ENCODE data around the gene SUSD6. TPM values are rescaled to one million over a fixed set of nuclear protein-coding genes. Genes with fewer than 3 reads are reported as not detected.
A peak's percentile ranks its signal among the peaks of the same experiment; 100 is the strongest.
"Not testable (repeated sequence)": the region's sequence is repeated elsewhere in the genome, so short reads cannot be mapped to it uniquely, and the experiment has no call there.

The SUSD6 gene
- total RNA-seq, 2 experiments from 2014 or later, result 63.4 to 65.2 TPM

DNA sequence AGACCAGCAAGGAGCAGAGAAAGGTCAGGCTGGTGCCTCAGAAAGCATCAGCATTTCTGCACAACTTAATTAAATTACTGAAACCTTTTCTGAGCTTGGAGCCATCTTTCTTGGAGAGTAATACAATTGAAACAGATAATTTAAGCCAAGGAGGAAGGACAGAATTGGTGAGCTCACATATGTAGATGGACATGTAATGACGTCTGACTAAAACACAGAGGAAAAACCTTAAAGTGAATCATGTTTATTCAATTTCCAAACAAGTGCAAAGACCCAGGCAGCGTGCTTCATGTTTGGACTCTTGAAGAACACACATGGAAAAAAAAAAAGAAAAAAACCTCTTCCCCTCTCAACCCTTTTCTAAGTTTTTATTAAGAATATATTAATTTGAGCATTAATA is 19.0 kb downstream of the SUSD6 start:
- H3K36me3 Mint-ChIP-seq (ENCODE audit: low read depth), result peaks cover 21% of the 10 kb centered on the region
- H3K4me1 Mint-ChIP-seq, result peaks cover 98% of the 10 kb centered on the region
- H3K9me3 Mint-ChIP-seq, result no peaks in the 10 kb centered on the region
- ChIA-PET CTCF (interaction anchor here (0.8 to 2.9 kb wide), 9 partner anchors 9 to 97 kb away, joined by 3 to 8 read pairs (median 4); no protein-coding TSS in a partner anchor), POLR2A (interaction anchor here (0.6 to 10.1 kb wide), 11 partner anchors 8 to 1361 kb away, joined by 3 to 118 read pairs (median 4); partner anchors contain the start of gene SUSD6)
- DNase-seq, result no peak
- H3K27ac Mint-ChIP-seq, result peak overlapping the region; percentile 67
- H3K4me3 Mint-ChIP-seq, result no peak overlapping the region
- no peaks in the 10 kb centered on the region for H3K27me3 Mint-ChIP-seq

DNA sequence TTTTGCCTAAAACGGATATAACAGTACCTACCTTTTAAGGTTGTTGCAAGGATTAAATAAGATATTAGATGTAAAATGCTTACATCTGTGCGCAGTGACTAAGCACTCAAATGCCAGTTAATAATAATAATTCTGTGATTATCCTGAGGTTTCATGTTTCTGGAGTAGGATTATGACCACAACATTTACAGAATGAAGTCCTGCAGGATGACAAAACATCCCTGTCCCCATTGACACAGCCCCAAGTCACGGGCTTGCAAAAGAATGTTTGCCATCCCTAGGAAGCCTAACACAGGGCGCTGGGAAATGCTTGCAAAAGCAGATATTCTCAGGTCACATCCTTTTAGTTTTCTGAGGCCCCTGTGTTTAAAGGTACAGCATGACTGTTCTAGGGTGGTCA is 20.1 kb downstream of the SUSD6 start:
- no peaks in the 10 kb centered on the region for H3K9me3 Mint-ChIP-seq
- peak overlapping the region; percentile 12 for H3K27ac Mint-ChIP-seq
- peaks cover 98% of the 10 kb centered on the region for H3K4me1 Mint-ChIP-seq
- no peaks in the 10 kb centered on the region for H3K27me3 Mint-ChIP-seq
- H3K36me3 Mint-ChIP-seq (ENCODE audit: low read depth), result peaks cover 22% of the 10 kb centered on the region
- H3K4me3 Mint-ChIP-seq, result no peak overlapping the region
- POLR2A ChIA-PET, result interaction anchor here (1.8 to 10.1 kb wide), 4 partner anchors 17 to 30 kb away, joined by 4 to 118 read pairs (median 5); partner anchors contain the start of gene SUSD6
- CTCF ChIA-PET, result interaction anchor here (1.0 to 2.9 kb wide), 3 partner anchors 15 to 78 kb away, joined by 3 to 8 read pairs (median 4); no protein-coding TSS in a partner anchor
- no peak for DNase-seq

DNA sequence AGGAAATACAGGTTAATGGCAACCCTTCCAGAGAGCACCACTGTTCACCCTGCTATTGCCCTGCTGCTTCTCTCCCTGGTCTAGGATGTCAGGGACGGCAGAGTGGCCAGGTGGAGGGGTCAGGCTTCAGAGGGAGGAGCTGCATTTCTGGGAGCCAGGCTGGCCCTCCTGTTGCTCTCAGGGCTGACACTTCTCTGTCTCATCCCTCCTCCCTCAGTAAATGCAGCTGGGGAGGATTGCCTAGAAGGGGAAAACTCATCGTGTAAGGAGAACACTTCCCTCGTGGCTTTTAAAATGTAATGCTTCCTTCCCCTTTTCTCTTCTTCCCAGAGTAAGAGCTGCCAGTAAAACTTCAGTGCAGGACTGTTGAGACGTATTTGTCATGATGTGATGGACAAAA is 20.8 kb downstream of the SUSD6 start:
- ChIA-PET CTCF (interaction anchor here (2.9 kb wide), 1 partner anchor 77 kb away, joined by 8 read pairs; no protein-coding TSS in a partner anchor), POLR2A (interaction anchor here (2.2 to 10.1 kb wide), 2 partner anchors 19 to 27 kb away, joined by 5 to 118 read pairs; partner anchors contain the start of gene SUSD6)
- DNase-seq, result no peak
- Mint-ChIP-seq H3K36me3 (ENCODE audit: low read depth) (peaks cover 24% of the 10 kb centered on the region), H3K4me3 (no peak overlapping the region), H3K27me3 (no peaks in the 10 kb centered on the region), H3K27ac (no peak overlapping the region), H3K9me3 (no peaks in the 10 kb centered on the region), H3K4me1 (peaks cover 98% of the 10 kb centered on the region)

DNA sequence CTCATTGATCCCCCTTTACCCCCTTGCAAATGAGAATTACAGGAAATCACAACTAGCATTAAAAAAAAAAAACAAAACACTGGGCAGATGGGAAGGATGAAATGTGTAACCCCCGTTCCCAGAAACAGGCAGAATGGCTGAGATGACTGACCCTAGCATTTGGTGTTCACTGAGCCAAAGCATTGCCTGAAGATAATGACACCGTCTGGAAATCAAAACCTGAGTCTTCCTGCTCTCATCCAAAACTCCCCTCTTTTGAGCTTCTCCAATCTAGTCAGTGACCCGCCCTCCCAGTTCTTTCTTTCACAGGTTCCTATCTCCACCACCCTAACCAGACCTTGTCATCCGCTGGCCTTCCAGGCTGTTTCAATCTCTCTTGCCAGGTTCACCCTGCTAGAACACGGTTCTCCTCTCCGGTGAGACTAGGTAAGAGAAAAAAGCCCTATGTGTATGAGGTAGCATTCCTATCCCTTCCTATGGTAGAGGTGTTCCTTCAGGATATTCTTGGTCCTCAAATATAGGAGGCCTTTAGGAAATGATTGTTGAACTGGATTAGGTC is 21.3 kb downstream of the SUSD6 start:
- Mint-ChIP-seq H3K27me3 (no peaks in the 10 kb centered on the region), H3K9me3 (no peaks in the 10 kb centered on the region), H3K27ac (no peak overlapping the region), H3K4me3 (no peak overlapping the region), H3K36me3 (ENCODE audit: low read depth) (peaks cover 24% of the 10 kb centered on the region), H3K4me1 (peaks cover 100% of the 10 kb centered on the region)
- ChIA-PET CTCF (interaction anchor here (2.9 kb wide), 1 partner anchor 77 kb away, joined by 8 read pairs; no protein-coding TSS in a partner anchor), POLR2A (interaction anchor here (2.2 to 10.1 kb wide), 2 partner anchors 20 to 27 kb away, joined by 5 to 118 read pairs; partner anchors contain the start of gene SUSD6)
- no peak for DNase-seq

DNA sequence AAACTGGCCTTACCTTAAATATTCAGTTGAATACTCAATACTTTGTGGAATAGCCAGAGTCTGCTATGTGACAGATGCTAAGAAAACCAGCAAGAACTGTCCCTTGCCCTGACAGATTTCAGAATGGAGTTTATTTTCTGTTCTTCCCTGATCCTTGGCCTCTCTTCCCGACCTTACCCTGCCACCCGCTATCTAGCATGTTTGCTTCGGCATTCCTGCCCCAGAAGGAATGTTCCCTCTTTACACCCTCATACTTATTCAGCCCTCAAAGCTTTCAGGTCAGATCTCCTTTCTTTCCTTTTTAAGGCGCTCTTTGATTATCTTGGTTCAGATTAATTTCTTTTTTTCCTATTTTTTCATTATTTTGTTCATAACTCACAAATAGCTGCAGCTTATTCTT is 21.8 kb downstream of the SUSD6 start:
- POLR2A ChIA-PET, result no interaction called here
- no peak overlapping the region for H3K4me3 Mint-ChIP-seq

DNA sequence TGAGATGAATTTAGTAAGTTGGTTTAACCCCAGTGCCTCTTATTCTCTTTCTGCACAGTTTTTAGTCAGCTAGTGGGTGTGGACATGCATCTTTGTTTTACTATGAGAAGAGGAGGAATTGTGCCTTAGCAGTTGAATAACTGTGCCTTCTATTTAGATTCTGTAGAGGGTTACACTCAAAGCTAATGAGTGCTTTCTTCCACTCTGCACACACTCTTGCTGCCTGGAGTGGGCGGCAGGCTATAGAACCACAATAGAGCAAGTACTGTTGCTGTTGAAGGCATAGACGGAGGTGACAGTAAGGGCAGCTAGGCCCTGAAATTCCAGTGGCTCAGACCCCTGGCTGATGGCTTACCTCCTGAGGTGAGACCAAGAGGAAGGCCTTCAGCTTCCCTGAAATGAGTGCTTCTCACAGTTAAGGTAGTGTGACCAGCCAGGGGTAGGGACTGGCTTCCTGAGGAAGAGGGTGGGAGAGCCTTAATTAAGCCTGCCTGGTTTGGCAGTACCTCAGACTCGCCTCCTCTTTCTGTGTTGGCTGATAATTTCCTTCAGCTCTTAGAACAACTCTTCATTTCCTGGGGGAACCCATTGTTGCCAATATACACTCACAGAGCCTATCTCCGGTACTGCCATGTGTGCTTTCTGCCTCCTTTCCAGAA is 24.7 kb downstream of the SUSD6 start:
- no peak for DNase-seq
- no peaks in the 10 kb centered on the region for H3K27me3 Mint-ChIP-seq
- peaks cover 88% of the 10 kb centered on the region for H3K4me1 Mint-ChIP-seq
- H3K27ac Mint-ChIP-seq, result peak overlapping the region; percentile 89
- POLR2A ChIA-PET, result interaction anchor here (0.9 to 5.2 kb wide), 17 partner anchors 10 to 130 kb away, joined by 3 to 57 read pairs (median 4); partner anchors contain the start of genes SRSF5 and SUSD6
- H3K9me3 Mint-ChIP-seq, result peaks cover 5% of the 10 kb centered on the region
- peak overlapping the region; percentile 31 for H3K4me3 Mint-ChIP-seq
- H3K36me3 Mint-ChIP-seq (ENCODE audit: low read depth), result peaks cover 28% of the 10 kb centered on the region
- CTCF ChIA-PET, result interaction anchor here (1.0 to 1.9 kb wide), 5 partner anchors 21 to 91 kb away, joined by 3 to 4 read pairs (median 3); no protein-coding TSS in a partner anchor

More for the DNA sequence above, 21.8 kb downstream of the SUSD6 start:
- no peak for DNase-seq
- Mint-ChIP-seq H3K27me3 (no peaks in the 10 kb centered on the region), H3K9me3 (no peaks in the 10 kb centered on the region), H3K27ac (no peak overlapping the region), H3K36me3 (ENCODE audit: low read depth) (peaks cover 24% of the 10 kb centered on the region), H3K4me1 (peaks cover 100% of the 10 kb centered on the region)
- CTCF ChIA-PET, result no interaction called here

DNA sequence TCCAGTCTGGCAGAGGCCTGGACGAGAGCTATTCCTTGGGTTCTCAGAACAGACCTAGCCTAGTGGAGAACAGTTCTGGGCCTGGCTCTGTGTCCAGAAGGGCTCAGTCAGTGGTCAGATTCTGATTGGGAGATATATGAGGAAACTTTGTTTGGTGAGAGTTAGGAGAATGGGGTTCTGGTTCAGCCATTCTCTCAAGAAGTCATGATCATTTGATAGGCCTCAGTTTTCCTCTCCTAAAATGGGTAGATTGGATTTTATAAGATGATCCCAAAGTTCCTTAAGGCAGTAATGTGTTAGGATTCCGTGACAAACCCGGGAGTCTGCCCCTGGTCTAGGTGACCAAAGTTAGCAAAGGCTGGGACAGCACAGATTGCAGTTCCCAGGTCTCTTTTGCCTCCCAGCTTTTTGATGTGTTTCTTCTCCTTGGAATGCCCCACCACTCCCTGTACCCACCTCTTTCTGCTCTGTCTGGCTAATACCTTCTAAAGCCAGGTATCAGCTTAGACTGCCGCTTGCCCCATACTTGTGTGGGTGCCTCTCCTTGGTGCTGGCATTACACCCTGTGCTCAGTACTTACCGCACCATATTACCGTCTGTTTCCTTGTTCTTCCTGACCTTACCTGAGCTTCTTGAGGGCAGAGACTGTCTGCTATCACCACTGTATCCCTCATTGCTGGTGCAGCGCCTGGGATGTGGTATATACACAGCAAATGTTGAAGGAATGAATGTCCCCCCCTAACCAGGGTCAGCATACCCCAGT is 25.5 kb downstream of the SUSD6 start:
- no peak for DNase-seq
- Mint-ChIP-seq H3K27ac (peak overlapping the region; percentile 89), H3K9me3 (peaks cover 12% of the 10 kb centered on the region), H3K4me1 (peaks cover 83% of the 10 kb centered on the region), H3K36me3 (ENCODE audit: low read depth) (peaks cover 36% of the 10 kb centered on the region), H3K4me3 (peak overlapping the region; percentile 13), H3K27me3 (no peaks in the 10 kb centered on the region)
- ChIA-PET POLR2A (interaction anchor here (0.8 to 5.2 kb wide), 17 partner anchors 11 to 73 kb away, joined by 3 to 57 read pairs (median 5); partner anchors contain the start of gene SUSD6), CTCF (interaction anchor here (1.0 to 1.9 kb wide), 4 partner anchors 30 to 90 kb away, joined by 3 to 4 read pairs (median 4); no protein-coding TSS in a partner anchor)

DNA sequence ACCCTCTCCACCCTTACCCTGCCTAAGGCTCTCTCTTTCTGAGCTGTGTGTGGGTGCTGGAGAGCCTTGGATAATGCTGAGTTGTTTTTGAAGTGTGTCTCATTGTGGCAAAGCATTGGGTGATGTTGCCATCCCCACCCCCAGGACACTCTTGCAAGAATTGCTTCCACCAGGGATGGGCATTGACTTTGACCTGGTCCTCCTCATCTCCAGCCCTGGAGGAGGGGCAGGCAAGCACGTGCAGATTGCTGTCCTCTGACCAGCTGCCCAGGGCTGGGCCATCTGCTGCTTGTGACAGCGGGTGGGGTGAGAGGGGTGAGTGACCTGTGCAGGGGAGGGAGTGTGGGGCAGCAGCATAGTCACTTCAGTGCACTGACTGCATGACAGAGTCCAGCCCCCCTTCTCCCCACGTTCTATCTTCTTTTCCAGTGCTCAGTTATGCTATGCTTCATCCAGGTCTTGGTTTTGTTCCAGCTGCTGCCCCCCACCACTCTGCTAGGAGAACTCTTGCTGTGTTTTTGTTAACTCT is 26.2 kb downstream of the SUSD6 start:
- H3K4me3 Mint-ChIP-seq, result peak overlapping the region; percentile 50
- DNase-seq, result no peak
- ChIA-PET POLR2A (interaction anchor here (0.8 to 5.2 kb wide), 9 partner anchors 8 to 48 kb away, joined by 3 to 57 read pairs (median 8); partner anchors contain the start of gene SUSD6), CTCF (no interaction called here)
- H3K36me3 Mint-ChIP-seq (ENCODE audit: low read depth), result peaks cover 39% of the 10 kb centered on the region
- peak overlapping the region; percentile 89 for H3K27ac Mint-ChIP-seq
- H3K27me3 Mint-ChIP-seq, result no peaks in the 10 kb centered on the region
- peaks cover 83% of the 10 kb centered on the region for H3K4me1 Mint-ChIP-seq
- H3K9me3 Mint-ChIP-seq, result peaks cover 18% of the 10 kb centered on the region

DNA sequence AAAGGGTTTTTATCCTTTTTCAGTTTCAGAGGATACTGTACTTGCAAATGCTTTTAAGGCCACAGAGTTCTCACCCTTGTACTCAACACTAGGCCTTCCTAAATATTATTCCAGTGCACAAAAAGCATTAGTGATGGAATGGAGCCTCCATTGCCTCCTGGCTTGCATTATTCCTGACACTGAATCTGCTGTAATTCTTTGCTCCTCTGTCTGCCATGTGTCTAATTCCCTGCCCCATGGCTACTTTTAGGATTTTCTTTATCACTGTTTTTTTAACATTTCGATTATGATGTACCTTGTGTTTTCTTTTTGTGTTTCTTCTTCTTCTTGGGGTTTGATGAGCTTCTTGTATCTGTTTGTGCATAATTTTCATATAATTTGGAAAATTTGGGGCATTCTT is 29.5 kb downstream of the SUSD6 start:
- Mint-ChIP-seq H3K36me3 (ENCODE audit: low read depth) (peaks cover 52% of the 10 kb centered on the region), H3K4me3 (no peak overlapping the region), H3K27ac (no peak overlapping the region), H3K27me3 (no peaks in the 10 kb centered on the region), H3K9me3 (peaks cover 26% of the 10 kb centered on the region), H3K4me1 (peaks cover 76% of the 10 kb centered on the region)
- ChIA-PET CTCF (no interaction called here), POLR2A (interaction anchor here (1.1 kb wide), 1 partner anchor 13 kb away, joined by 3 read pairs; no protein-coding TSS in a partner anchor)
- no peak for DNase-seq

DNA sequence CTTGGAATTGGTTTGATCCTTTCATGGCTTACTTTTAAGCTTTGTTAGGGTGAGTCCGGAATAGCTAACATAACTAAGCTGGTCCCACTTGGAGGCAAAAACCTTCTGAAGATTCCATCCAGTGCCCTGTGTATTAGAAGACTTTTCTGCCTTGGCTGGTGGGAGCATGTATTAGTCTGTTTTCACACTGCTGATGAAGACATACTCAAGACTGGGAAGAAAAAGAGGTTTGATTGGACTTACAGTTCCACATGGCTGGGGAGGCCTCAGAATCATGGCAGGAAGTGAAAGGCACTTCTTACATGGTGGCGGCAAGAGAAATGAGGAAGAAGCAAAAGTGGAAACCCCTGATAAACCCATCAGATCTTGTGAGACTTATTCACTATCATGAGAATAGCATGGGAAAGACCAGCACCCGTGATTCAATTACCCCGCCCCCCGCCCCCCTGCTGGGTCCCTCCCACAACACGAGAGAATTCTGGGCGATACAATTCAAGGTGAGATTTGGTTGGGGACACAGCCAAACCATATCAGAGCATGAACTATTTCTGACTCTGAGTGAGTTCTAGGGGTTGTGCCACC is 30.9 kb downstream of the SUSD6 start:
- H3K4me3 Mint-ChIP-seq, H3K27me3 Mint-ChIP-seq, H3K27ac Mint-ChIP-seq, POLR2A ChIA-PET, DNase-seq, CTCF ChIA-PET: not testable (repeated sequence)
- peaks cover 26% of the 10 kb centered on the region for H3K9me3 Mint-ChIP-seq
- peaks cover 58% of the 10 kb centered on the region for H3K36me3 Mint-ChIP-seq (ENCODE audit: low read depth)
- peaks cover 72% of the 10 kb centered on the region for H3K4me1 Mint-ChIP-seq

DNA sequence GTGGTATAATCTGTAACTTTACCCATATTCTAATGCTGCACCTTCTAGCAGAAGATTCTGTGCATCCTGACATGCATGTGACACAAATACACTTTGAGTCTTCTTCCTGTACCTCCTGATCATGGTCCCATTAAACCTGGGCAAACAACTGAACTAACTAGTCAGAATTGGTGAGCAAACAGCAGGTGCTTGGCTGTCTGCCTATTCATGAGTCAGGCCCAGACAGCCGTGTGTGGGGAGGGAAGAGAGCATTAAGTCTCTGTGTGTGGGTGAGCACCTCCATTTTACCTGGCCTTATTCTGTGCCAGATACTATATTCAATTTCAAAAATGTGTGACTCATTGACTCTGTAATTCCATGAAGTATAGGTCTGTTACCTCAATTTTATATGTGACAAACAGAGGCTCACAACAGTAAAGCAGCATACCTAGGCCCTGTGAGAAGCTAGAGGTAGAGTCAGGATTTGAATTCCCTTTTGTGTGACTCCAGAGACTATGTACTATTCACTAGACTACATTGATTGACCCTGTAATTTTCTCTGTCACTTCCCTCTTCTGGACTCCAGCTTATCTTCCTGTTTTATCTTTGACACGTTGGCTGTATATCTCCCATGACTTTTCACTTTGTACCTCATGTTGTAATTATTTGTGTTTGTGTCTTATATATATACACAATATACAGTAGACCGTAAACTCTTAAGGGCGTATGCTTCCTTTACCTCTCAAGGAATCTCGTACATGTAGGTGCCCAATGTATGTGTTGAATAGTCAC is 32.2 kb downstream of the SUSD6 start:
- ChIA-PET POLR2A (interaction anchor here (1.1 kb wide), 1 partner anchor 44 kb away, joined by 3 read pairs; no protein-coding TSS in a partner anchor), CTCF (no interaction called here)
- H3K9me3 Mint-ChIP-seq, result peaks cover 26% of the 10 kb centered on the region
- peak overlapping the region; percentile 47 for H3K27ac Mint-ChIP-seq
- peaks cover 72% of the 10 kb centered on the region for H3K4me1 Mint-ChIP-seq
- H3K27me3 Mint-ChIP-seq, result no peaks in the 10 kb centered on the region
- no peak overlapping the region for H3K4me3 Mint-ChIP-seq
- no peak for DNase-seq
- H3K36me3 Mint-ChIP-seq (ENCODE audit: low read depth), result peaks cover 60% of the 10 kb centered on the region
